PC-9 (cell line): Measurements from ENCODE around the gene PAX8. TPM values are rescaled to one million over a fixed set of nuclear protein-coding genes. Genes with fewer than 3 reads are reported as not detected.
"Not testable (repeated sequence)": the region's sequence is repeated elsewhere in the genome, so short reads cannot be mapped to it uniquely, and the experiment has no call there.

ENCODE experiments used
- BruUV-seq: library from RNA; stranded (reverse); fragments of 400-500 nt; replicated peaks from 2 replicates; lab custom pipeline; 2021; lab: Mats Ljungman, UMichigan
- CTCF ChIA-PET: fragments of 300-600 bp; sonication (Branson Sonifier 250); formaldehyde crosslinking; loops from one replicate; lab custom pipeline; 2022; ENCODE audit warnings: antibody characterized with exemption; lab: Charles Lee
- POLR2A ChIA-PET: fragments of 300-600 bp; sonication (Branson Sonifier 250); formaldehyde crosslinking; loops from one replicate; lab custom pipeline; 2022; ENCODE audit warnings: antibody characterized with exemption; ENCODE audit not compliant: unreplicated experiment; lab: Charles Lee
- DNase-seq, 2 experiments: peaks; one replicate each; pipeline versions ENCODE4 v3.0.0 to v3.0.0-alpha.2; 2015 to 2022; ENCODE audit warnings: mixed read lengths in 1 of 2
- H2AFZ ChIP-seq: fragments of 200-600 bp; sonication (generic); 2 replicates; pipeline ENCODE4 v1.8.1; 2017; ENCODE audit warnings: antibody characterized with exemption
- H3F3A ChIP-seq: fragments of 200-600 bp; sonication (generic); 2 replicates; pipeline ENCODE4 v1.8.1; 2017; ENCODE audit warnings: antibody characterized with exemption, mild to moderate bottlenecking, low read depth; ENCODE audit not compliant: insufficient read depth
- H3K27ac ChIP-seq: fragments of 200-600 bp; sonication (generic); 2 replicates; pipeline ENCODE4 v1.6.1; 2016; ENCODE audit warnings: mixed run types
- H3K27me3 ChIP-seq: fragments of 200-600 bp; sonication (generic); 2 replicates; pipeline ENCODE4 v1.6.1; 2016; ENCODE audit warnings: low read depth, mixed run types; ENCODE audit not compliant: insufficient read depth
- H3K36me3 ChIP-seq: fragments of 200-600 bp; sonication (generic); 2 replicates; pipeline ENCODE4 v1.6.1; 2016; ENCODE audit warnings: low read depth, mixed run types
- H3K4me1 ChIP-seq: fragments of 200-600 bp; sonication (generic); replicated peaks from 2 replicates; pipeline ENCODE4 v1.6.1; 2016; ENCODE audit warnings: mixed run types; ENCODE audit not compliant: insufficient read depth
- H3K4me2 ChIP-seq: fragments of 200-600 bp; sonication (generic); 2 replicates; pipeline ENCODE4 v1.6.1; 2017; ENCODE audit warnings: mixed run types
- H3K4me3 ChIP-seq: fragments of 200-600 bp; sonication (generic); 2 replicates; pipeline ENCODE4 v1.6.1; 2016; ENCODE audit warnings: mixed run types
- H3K79me2 ChIP-seq: fragments of 200-600 bp; sonication (generic); 2 replicates; pipeline ENCODE4 v1.6.1; 2017; ENCODE audit warnings: low read depth, mixed run types
- H3K9me2 ChIP-seq: fragments of 200-600 bp; sonication (generic); 2 replicates; pipeline ENCODE4 v1.8.1; 2017; ENCODE audit warnings: mild to moderate bottlenecking; ENCODE audit not compliant: insufficient read depth
- H3K9me3 ChIP-seq: fragments of 200-600 bp; sonication (generic); 2 replicates; pipeline ENCODE4 v1.8.1; 2016; ENCODE audit warnings: low read depth; ENCODE audit not compliant: insufficient read depth
- H4K20me1 ChIP-seq: fragments of 200-600 bp; sonication (generic); 2 replicates; pipeline ENCODE4 v1.8.1; 2017; ENCODE audit not compliant: insufficient read depth
- CTCF ChIP-seq: fragments of 200-600 bp; sonication (generic); conservative IDR thresholded peaks from 2 replicates; pipeline ENCODE4 v1.6.1; 2017; ENCODE audit warnings: mixed run types, antibody characterized with exemption, mild to moderate bottlenecking, moderate library complexity
- EZH2 ChIP-seq: fragments of 200-600 bp; sonication (generic); IDR thresholded peaks from 2 replicates; pipeline ENCODE4 v1.8.0; 2017; ENCODE audit warnings: antibody characterized with exemption, low read depth
- intact Hi-C: fragments of 100-400 bp; cut with micrococcal nuclease; formaldehyde crosslinking; loops from one replicate; pipeline ENCODE4 v1.10.0; 2022; ENCODE audit not compliant: unreplicated experiment
- total RNA-seq: library from RNA; stranded (reverse); gene quantifications from 2 replicates; pipeline ENCODE4 v1.2.3, GENCODE V29; 2021

PAX8 gene
- total RNA-seq, 1 experiment from 2014 or later = 5.8 TPM

- peaks cover 84% of the 10 kb centered on the region for H3K4me1 ChIP-seq
- H3F3A ChIP-seq = peaks cover 52% of the 10 kb centered on the region
- no peaks in the 10 kb centered on the region for H3K36me3 ChIP-seq
- H3K27ac ChIP-seq = peak overlapping the region; percentile 99
- no peak overlapping the region for H2AFZ ChIP-seq
- no peak for TF ChIP-seq CTCF
- no peak for TF ChIP-seq EZH2
- H3K27me3 ChIP-seq = no peaks in the 10 kb centered on the region
- no TSS peak for BruUV-seq
- H3K9me3 ChIP-seq = no peaks in the 10 kb centered on the region
- no peak for DNase-seq
- no peak overlapping the region for H3K4me3 ChIP-seq
- H4K20me1 ChIP-seq = no peaks in the 10 kb centered on the region
- ChIA-PET CTCF (no interaction called here), POLR2A (no interaction called here)
- intact Hi-C loops = loop anchor here (5.0 kb wide), 1 partner anchor 644 kb away; no protein-coding TSS in a partner anchor
- peak overlapping the region; percentile 63 for H3K4me2 ChIP-seq
- H3K9me2 ChIP-seq = no peaks in the 10 kb centered on the region
- no peaks in the 10 kb centered on the region for H3K79me2 ChIP-seq
Observed at GRCh38 chr2:113285816-113286215, 7.1 kb upstream of the PAX8 start.

GRCh38 chr2:113284999-113285398, 6.3 kb upstream of the PAX8 start:
- H3K27me3 ChIP-seq, POLR2A ChIA-PET, H3K36me3 ChIP-seq, H3K4me3 ChIP-seq, H3K9me2 ChIP-seq, H3K79me2 ChIP-seq, H2AFZ ChIP-seq, BruUV-seq, H4K20me1 ChIP-seq, H3K9me3 ChIP-seq, CTCF ChIA-PET: not testable (repeated sequence)
- H3F3A ChIP-seq = peaks cover 52% of the 10 kb centered on the region
- peak; percentile 14 to 53 for DNase-seq
- peaks cover 84% of the 10 kb centered on the region for H3K4me1 ChIP-seq
- peak overlapping the region; percentile 99 for H3K27ac ChIP-seq
- H3K4me2 ChIP-seq = peak overlapping the region; percentile 63
- intact Hi-C loops = loop anchor here (1.0 to 5.0 kb wide), 2 partner anchors 206 to 643 kb away; no protein-coding TSS in a partner anchor

GRCh38 chr2:113284476-113284875, 5.8 kb upstream of the PAX8 start:
- TSS peak; percentile 62 for BruUV-seq
- Histone ChIP-seq H3K4me1 (peaks cover 79% of the 10 kb centered on the region), H3K27me3 (no peaks in the 10 kb centered on the region), H3K79me2 (no peaks in the 10 kb centered on the region), H3K9me2 (no peaks in the 10 kb centered on the region), H3K4me3 (no peak overlapping the region), H3K27ac (peak overlapping the region; percentile 99), H3F3A (peaks cover 52% of the 10 kb centered on the region), H3K9me3 (no peaks in the 10 kb centered on the region), H3K4me2 (peak overlapping the region; percentile 63), H2AFZ (no peak overlapping the region), H4K20me1 (no peaks in the 10 kb centered on the region), H3K36me3 (no peaks in the 10 kb centered on the region)
- no peak for TF ChIP-seq CTCF
- TF ChIP-seq EZH2 = no peak
- ChIA-PET CTCF (no interaction called here), POLR2A (no interaction called here)
- intact Hi-C loops = loop anchor here (1.0 kb wide), 1 partner anchor 205 kb away; no protein-coding TSS in a partner anchor
- DNase-seq = no peak
